Stimulated activated naive CD8-positive, alpha-beta T cell treated with anti-CD3 and anti-CD28 coated beads, Interleukin-15, Interleukin-2, amounts not matched to agents 100 ng/mL and 50 ng/mL, for 24 hours (primary cell): ENCODE measurements around the gene SMIM45.

Source experiments
- H3K27ac Mint-ChIP-seq: one replicate; pipeline ENCODE4 v1.8.0; 2021; ENCODE audit warnings: mild to moderate bottlenecking, mixed read lengths
- H3K27me3 Mint-ChIP-seq: one replicate; pipeline ENCODE4 v1.8.0; 2021; ENCODE audit warnings: mixed read lengths
- H3K36me3 Mint-ChIP-seq: one replicate; pipeline ENCODE4 v1.8.0; 2021; ENCODE audit warnings: low read depth, mixed read lengths
- H3K4me1 Mint-ChIP-seq: one replicate; pipeline ENCODE4 v1.8.0; 2021; ENCODE audit warnings: low read depth, mixed read lengths
- H3K4me3 Mint-ChIP-seq: one replicate; pipeline ENCODE4 v1.8.0; 2021; ENCODE audit warnings: mild to moderate bottlenecking, mixed read lengths
- H3K9me3 Mint-ChIP-seq: one replicate; pipeline ENCODE4 v1.8.0; 2021; ENCODE audit warnings: mixed read lengths

SMIM45 gene

GRCh38 chr22:41989246-41989645, 37.3 kb downstream of the SMIM45 start:
- H3K27me3 Mint-ChIP-seq, result peaks cover 10% of the 10 kb centered on the region
- H3K9me3 Mint-ChIP-seq, result no peaks in the 10 kb centered on the region
- no peaks in the 10 kb centered on the region for H3K36me3 Mint-ChIP-seq
- H3K4me1 Mint-ChIP-seq, result no peaks in the 10 kb centered on the region
- no peak overlapping the region for H3K27ac Mint-ChIP-seq
- no peak overlapping the region for H3K4me3 Mint-ChIP-seq

DNA sequence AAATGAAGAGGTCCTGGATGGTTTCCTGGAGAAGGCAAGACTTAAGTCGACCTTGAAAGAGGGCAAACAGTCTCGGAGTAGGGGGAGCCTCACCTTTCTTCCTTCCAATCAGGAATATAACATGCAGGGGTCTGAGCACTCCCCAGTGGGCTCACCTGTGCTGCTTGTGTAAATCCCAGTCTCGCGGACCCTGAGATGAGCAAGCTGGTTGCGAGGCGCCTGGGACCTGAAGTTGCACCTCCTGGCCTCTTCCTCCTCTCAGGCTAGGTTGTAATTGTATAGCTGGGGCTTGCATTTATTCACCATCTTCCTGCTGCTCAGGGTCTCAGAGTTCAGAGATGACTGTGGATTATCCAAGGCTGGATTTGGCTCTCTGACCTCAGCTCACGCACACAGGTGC, 39.2 kb downstream of the SMIM45 start:
- H3K27ac Mint-ChIP-seq, result no peak overlapping the region
- H3K4me1 Mint-ChIP-seq, result no peaks in the 10 kb centered on the region
- H3K27me3 Mint-ChIP-seq, result peaks cover 10% of the 10 kb centered on the region
- no peaks in the 10 kb centered on the region for H3K9me3 Mint-ChIP-seq
- no peak overlapping the region for H3K4me3 Mint-ChIP-seq
- H3K36me3 Mint-ChIP-seq, result no peaks in the 10 kb centered on the region

- Mint-ChIP-seq H3K4me3 (no peak overlapping the region), H3K9me3 (no peaks in the 10 kb centered on the region), H3K36me3 (no peaks in the 10 kb centered on the region), H3K4me1 (no peaks in the 10 kb centered on the region), H3K27ac (no peak overlapping the region), H3K27me3 (peaks cover 10% of the 10 kb centered on the region)
These were observed 40.5 kb downstream of the SMIM45 start for GRCh38 chr22:41992496-41992895.

DNA sequence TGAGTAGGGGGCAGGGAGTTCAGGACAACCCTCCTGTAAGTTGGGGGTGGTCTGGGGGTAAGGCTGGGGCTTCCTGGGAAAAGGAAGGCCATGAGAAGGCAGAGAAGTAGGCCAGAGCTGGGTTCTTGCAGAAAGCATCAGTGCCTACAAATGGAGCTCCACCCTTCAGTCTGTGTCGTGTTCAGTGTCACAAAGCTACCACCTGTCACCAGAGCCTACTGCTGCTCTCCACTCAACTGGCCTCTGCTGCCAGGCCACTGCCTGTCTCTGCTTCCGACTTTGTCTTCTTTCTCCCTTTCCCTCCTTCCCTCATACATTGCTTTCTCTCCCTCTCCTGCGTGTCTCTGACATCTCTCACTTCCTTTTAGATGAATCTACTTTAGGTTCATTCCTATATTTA, 43.3 kb downstream of the SMIM45 start:
- no peaks in the 10 kb centered on the region for H3K36me3 Mint-ChIP-seq
- H3K27ac Mint-ChIP-seq, result no peak overlapping the region
- H3K4me1 Mint-ChIP-seq, result peaks cover 21% of the 10 kb centered on the region
- H3K27me3 Mint-ChIP-seq, result peaks cover 7% of the 10 kb centered on the region
- H3K9me3 Mint-ChIP-seq, result peaks cover 3% of the 10 kb centered on the region
- no peak overlapping the region for H3K4me3 Mint-ChIP-seq

GRCh38 chr22:41996826-41997225, 44.9 kb downstream of the SMIM45 start:
- Mint-ChIP-seq H3K9me3 (peaks cover 6% of the 10 kb centered on the region), H3K27ac (no peak overlapping the region), H3K4me3 (no peak overlapping the region), H3K4me1 (peaks cover 22% of the 10 kb centered on the region), H3K27me3 (peaks cover 4% of the 10 kb centered on the region), H3K36me3 (peaks cover 9% of the 10 kb centered on the region)

- Mint-ChIP-seq H3K27ac (peak within 1 kb of the TSS; percentile 90), H3K4me1 (peaks cover 22% of the 10 kb centered on the region), H3K27me3 (no peaks in the 10 kb centered on the region), H3K36me3 (peaks cover 11% of the 10 kb centered on the region), H3K9me3 (peaks cover 10% of the 10 kb centered on the region), H3K4me3 (peak within 1 kb of the TSS; percentile 89)
These were observed 46.7 kb downstream of the SMIM45 start, which contains the start of gene WBP2NL for GRCh38 chr22:41998361-41999261. WBP2NL (plus strand) TSS chr22:41998788; CDS start chr22:41998819, 31 bp downstream.

- peaks cover 12% of the 10 kb centered on the region for H3K9me3 Mint-ChIP-seq
These were observed 48.5 kb downstream of the SMIM45 start for GRCh38 chr22:42000466-42000865.

GRCh38 chr22:42001121-42001520, 49.2 kb downstream of the SMIM45 start:
- H3K27ac Mint-ChIP-seq, result no peak overlapping the region
- no peaks in the 10 kb centered on the region for H3K27me3 Mint-ChIP-seq
- peaks cover 16% of the 10 kb centered on the region for H3K9me3 Mint-ChIP-seq
- H3K36me3 Mint-ChIP-seq, result peaks cover 11% of the 10 kb centered on the region
- peaks cover 22% of the 10 kb centered on the region for H3K4me1 Mint-ChIP-seq
- no peak overlapping the region for H3K4me3 Mint-ChIP-seq

More at GRCh38 chr22:42000466-42000865, 48.5 kb downstream of the SMIM45 start:
- H3K27me3 Mint-ChIP-seq, result no peaks in the 10 kb centered on the region
- H3K4me1 Mint-ChIP-seq, result peaks cover 22% of the 10 kb centered on the region
- peaks cover 11% of the 10 kb centered on the region for H3K36me3 Mint-ChIP-seq
- no peak overlapping the region for H3K4me3 Mint-ChIP-seq
- no peak overlapping the region for H3K27ac Mint-ChIP-seq

DNA sequence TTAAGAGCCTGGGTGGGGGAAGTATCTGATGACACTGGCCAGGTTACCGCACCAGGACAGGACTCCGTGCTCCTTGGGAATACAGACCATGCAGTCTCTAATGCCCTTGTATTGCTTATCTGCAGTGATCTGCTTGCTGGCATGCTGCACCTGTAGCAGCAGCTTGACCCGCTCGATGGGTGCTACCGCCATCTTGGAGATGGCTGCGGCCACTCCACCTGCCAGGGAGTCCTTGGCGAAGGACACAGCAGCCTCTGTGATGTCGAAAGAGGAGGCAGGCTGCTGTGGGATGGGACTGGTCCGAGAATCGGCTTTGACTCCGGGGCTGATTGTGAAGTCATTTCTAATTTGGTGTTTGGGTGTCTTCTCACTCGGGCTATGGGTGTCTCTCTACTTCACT, 49.8 kb downstream of the SMIM45 start:
- Mint-ChIP-seq H3K4me3 (no peak overlapping the region), H3K36me3 (peaks cover 11% of the 10 kb centered on the region), H3K4me1 (peaks cover 22% of the 10 kb centered on the region), H3K27ac (no peak overlapping the region), H3K9me3 (peaks cover 16% of the 10 kb centered on the region), H3K27me3 (no peaks in the 10 kb centered on the region)

GRCh38 chr22:42007922-42008321, 56.0 kb downstream of the SMIM45 start:
- Mint-ChIP-seq H3K27me3 (peaks cover 12% of the 10 kb centered on the region), H3K9me3 (peaks cover 19% of the 10 kb centered on the region), H3K4me3 (no peak overlapping the region), H3K36me3 (peaks cover 8% of the 10 kb centered on the region), H3K4me1 (no peaks in the 10 kb centered on the region), H3K27ac (no peak overlapping the region)
